Endodermal cell (in vitro differentiated cells): ENCODE measurements around the gene IL21R. TPM values are rescaled to one million over a fixed set of nuclear protein-coding genes. Genes with fewer than 3 reads are reported as not detected.

Experiments used
- DNase-seq: peaks from one replicate; pipeline ENCODE4 v3.0.0-alpha.2; 2017
- H3K27ac ChIP-seq: 2 replicates; pipeline ENCODE4 v1.5.1; 2013; ENCODE audit warnings: mild to moderate bottlenecking, low read depth, low read length, moderate library complexity
- H3K27me3 ChIP-seq: 2 replicates; pipeline ENCODE4 v1.6.1; 2013; ENCODE audit warnings: mild to moderate bottlenecking, low read length, moderate library complexity; ENCODE audit not compliant: insufficient read depth, control insufficient read depth, poor library complexity, severe bottlenecking
- H3K36me3 ChIP-seq: 2 replicates; pipeline ENCODE4 v1.7.0; 2013; ENCODE audit warnings: mild to moderate bottlenecking, low read length, moderate library complexity; ENCODE audit not compliant: control insufficient read depth, insufficient read depth
- H3K4me1 ChIP-seq: one replicate; pipeline ENCODE4 v1.7.0; 2013; ENCODE audit warnings: low read length; ENCODE audit not compliant: control insufficient read depth, insufficient read depth
- H3K4me3 ChIP-seq: 2 replicates; pipeline ENCODE4 v1.5.1; 2013; ENCODE audit warnings: mild to moderate bottlenecking, low read length, moderate library complexity
- H3K9ac ChIP-seq: 2 replicates; pipeline ENCODE4 v1.6.1; 2013; ENCODE audit warnings: mild to moderate bottlenecking, low read length, moderate library complexity; ENCODE audit not compliant: poor library complexity, severe bottlenecking; ENCODE audit errors: extremely low read depth
- H3K9me3 ChIP-seq: 2 replicates; pipeline ENCODE4 v1.6.1; 2013; ENCODE audit warnings: mild to moderate bottlenecking, low read length, moderate library complexity; ENCODE audit not compliant: control insufficient read depth
- H3K27ac Mint-ChIP-seq: 2 replicates; pipeline ENCODE4 v1.8.0; 2020; ENCODE audit warnings: mixed read lengths
- H3K27me3 Mint-ChIP-seq: 2 replicates; pipeline ENCODE4 v1.8.0; 2021; ENCODE audit warnings: mild to moderate bottlenecking, mixed read lengths; ENCODE audit not compliant: insufficient read depth
- H3K36me3 Mint-ChIP-seq: 2 replicates; pipeline ENCODE4 v1.8.0; 2020; ENCODE audit warnings: low read depth, mixed read lengths
- H3K4me1 Mint-ChIP-seq: 2 replicates; pipeline ENCODE4 v1.8.0; 2020; ENCODE audit warnings: mixed read lengths
- H3K4me3 Mint-ChIP-seq: 2 replicates; pipeline ENCODE4 v1.8.0; 2020; ENCODE audit warnings: mild to moderate bottlenecking, moderate library complexity, mixed read lengths
- H3K9me3 Mint-ChIP-seq: 2 replicates; pipeline ENCODE4 v1.8.0; 2020; ENCODE audit warnings: mild to moderate bottlenecking, mixed read lengths
- CTCF ChIP-seq: fragments of 200-600 bp; sonication (generic); conservative IDR thresholded peaks from 2 replicates; pipeline ENCODE4 v1.5.0; 2021; ENCODE audit warnings: antibody characterized with exemption, mild to moderate bottlenecking
- WGBS, 2 experiments: methylation state at CpG; one replicate each; pipeline versions ENCODE4 v1.1.5 to v1.1.7; 2013; ENCODE audit warnings: missing lambda C conversion rate in 2 of 2, mixed read lengths in 1 of 2; ENCODE audit not compliant: insufficient coverage in 1 of 2, insufficient read length in 1 of 2; 5-methylcytosine and 5-hydroxymethylcytosine counted together
- total RNA-seq, 2 donors: library from RNA; stranded (reverse); fragmentation: NEBNext Ultra II Directional in 1 of 2; extraction: Animal tissue kit (Norgen Biotek cat#: 25700) in 1 of 2; gene quantifications; 2 replicates in 1 of 2; 3 replicates in 1 of 2; pipeline ENCODE4 v1.2.1, GENCODE V29; 2021

The IL21R gene
- total RNA-seq, 2 donors from 2014 or later = 0.18 TPM; not detected in 1

GRCh38 chr16:27498916-27499658 is 97.1 kb downstream of the IL21R start:
- TF ChIP-seq CTCF = no peak
- H3K9ac ChIP-seq = no peak overlapping the region
- H3K4me3 ChIP-seq = no peak overlapping the region
- H3K36me3 Mint-ChIP-seq = peaks cover 96% of the 10 kb centered on the region
- no peaks in the 10 kb centered on the region for H3K9me3 ChIP-seq
- H3K27me3 ChIP-seq = no peaks in the 10 kb centered on the region
- no peaks in the 10 kb centered on the region for H3K4me1 Mint-ChIP-seq
- peak overlapping the region; percentile 9 for H3K27ac Mint-ChIP-seq
- no peaks in the 10 kb centered on the region for H3K4me1 ChIP-seq
- no peak for DNase-seq
- H3K27me3 Mint-ChIP-seq = no peaks in the 10 kb centered on the region
- H3K9me3 Mint-ChIP-seq = no peaks in the 10 kb centered on the region
- no peak overlapping the region for H3K27ac ChIP-seq
- H3K4me3 Mint-ChIP-seq = no peak overlapping the region
- 94% methylated on average over 12 to 14 of the region's 14 CpGs for WGBS, 2 experiments
- peaks cover 98% of the 10 kb centered on the region for H3K36me3 ChIP-seq

GRCh38 chr16:27499659-27500055 is 97.7 kb downstream of the IL21R start:
- no peaks in the 10 kb centered on the region for H3K9me3 ChIP-seq
- no peak overlapping the region for H3K27ac ChIP-seq
- no peaks in the 10 kb centered on the region for H3K27me3 ChIP-seq
- TF ChIP-seq CTCF = no peak
- no peak for DNase-seq
- Mint-ChIP-seq H3K27ac (no peak overlapping the region), H3K9me3 (no peaks in the 10 kb centered on the region), H3K27me3 (no peaks in the 10 kb centered on the region), H3K4me1 (no peaks in the 10 kb centered on the region), H3K36me3 (peaks cover 95% of the 10 kb centered on the region), H3K4me3 (no peak overlapping the region)
- WGBS, 2 experiments = 92 to 95% methylated on average over 8 to 9 of the region's 9 CpGs
- no peak overlapping the region for H3K9ac ChIP-seq
- no peak overlapping the region for H3K4me3 ChIP-seq
- no peaks in the 10 kb centered on the region for H3K4me1 ChIP-seq
- H3K36me3 ChIP-seq = peaks cover 97% of the 10 kb centered on the region

GRCh38 chr16:27500801-27501200 is 98.8 kb downstream of the IL21R start:
- Mint-ChIP-seq H3K9me3 (no peaks in the 10 kb centered on the region), H3K4me3 (no peak overlapping the region), H3K36me3 (peaks cover 95% of the 10 kb centered on the region), H3K27me3 (no peaks in the 10 kb centered on the region), H3K27ac (no peak overlapping the region), H3K4me1 (no peaks in the 10 kb centered on the region)
- no peak for DNase-seq
- Histone ChIP-seq H3K27me3 (no peaks in the 10 kb centered on the region), H3K27ac (no peak overlapping the region), H3K4me3 (no peak overlapping the region), H3K9me3 (no peaks in the 10 kb centered on the region), H3K9ac (no peak overlapping the region), H3K36me3 (peaks cover 96% of the 10 kb centered on the region), H3K4me1 (no peaks in the 10 kb centered on the region)
- WGBS, 2 experiments = 93 to 95% methylated on average over 3 of the region's 3 CpGs
- no peak for TF ChIP-seq CTCF

Other genes starting within 250 kb of the IL21R start
- gene KDM8, start 198.6 kb upstream of the IL21R start, total RNA-seq = 10 to 100 TPM; 11.0 to 12.1 TPM
- gene NSMCE1, start 133.4 kb upstream of the IL21R start, total RNA-seq = 10 to 100 TPM; 22.3 to 22.4 TPM
- gene IL4R, start 88.2 kb upstream of the IL21R start, total RNA-seq = 10 to 100 TPM; 30.6 to 31.6 TPM
- gene GTF3C1, start 147.7 kb downstream of the IL21R start, total RNA-seq = 100 to 1,000 TPM; 138 TPM
- gene KATNIP, start 148.0 kb downstream of the IL21R start, total RNA-seq = 10 to 100 TPM; 33.6 to 39.1 TPM